ENCODE results near the gene HMGXB3. TPM values are rescaled to one million over a fixed set of nuclear protein-coding genes. Genes with fewer than 3 reads are reported as not detected.
A peak's percentile ranks its signal among the peaks of the same experiment; 100 is the strongest.

Gene HMGXB3, protein sequence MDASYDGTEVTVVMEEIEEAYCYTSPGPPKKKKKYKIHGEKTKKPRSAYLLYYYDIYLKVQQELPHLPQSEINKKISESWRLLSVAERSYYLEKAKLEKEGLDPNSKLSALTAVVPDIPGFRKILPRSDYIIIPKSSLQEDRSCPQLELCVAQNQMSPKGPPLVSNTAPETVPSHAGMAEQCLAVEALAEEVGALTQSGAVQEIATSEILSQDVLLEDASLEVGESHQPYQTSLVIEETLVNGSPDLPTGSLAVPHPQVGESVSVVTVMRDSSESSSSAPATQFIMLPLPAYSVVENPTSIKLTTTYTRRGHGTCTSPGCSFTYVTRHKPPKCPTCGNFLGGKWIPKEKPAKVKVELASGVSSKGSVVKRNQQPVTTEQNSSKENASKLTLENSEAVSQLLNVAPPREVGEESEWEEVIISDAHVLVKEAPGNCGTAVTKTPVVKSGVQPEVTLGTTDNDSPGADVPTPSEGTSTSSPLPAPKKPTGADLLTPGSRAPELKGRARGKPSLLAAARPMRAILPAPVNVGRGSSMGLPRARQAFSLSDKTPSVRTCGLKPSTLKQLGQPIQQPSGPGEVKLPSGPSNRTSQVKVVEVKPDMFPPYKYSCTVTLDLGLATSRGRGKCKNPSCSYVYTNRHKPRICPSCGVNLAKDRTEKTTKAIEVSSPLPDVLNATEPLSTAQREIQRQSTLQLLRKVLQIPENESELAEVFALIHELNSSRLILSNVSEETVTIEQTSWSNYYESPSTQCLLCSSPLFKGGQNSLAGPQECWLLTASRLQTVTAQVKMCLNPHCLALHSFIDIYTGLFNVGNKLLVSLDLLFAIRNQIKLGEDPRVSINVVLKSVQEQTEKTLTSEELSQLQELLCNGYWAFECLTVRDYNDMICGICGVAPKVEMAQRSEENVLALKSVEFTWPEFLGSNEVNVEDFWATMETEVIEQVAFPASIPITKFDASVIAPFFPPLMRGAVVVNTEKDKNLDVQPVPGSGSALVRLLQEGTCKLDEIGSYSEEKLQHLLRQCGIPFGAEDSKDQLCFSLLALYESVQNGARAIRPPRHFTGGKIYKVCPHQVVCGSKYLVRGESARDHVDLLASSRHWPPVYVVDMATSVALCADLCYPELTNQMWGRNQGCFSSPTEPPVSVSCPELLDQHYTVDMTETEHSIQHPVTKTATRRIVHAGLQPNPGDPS (N-terminal part only)
- total RNA-seq (2021; ENCODE audit: unreplicated experiment) (56.2 TPM), Bru-seq, nascent RNA (percentile 93 among the genes with signal in this experiment), BruChase-seq, experiment 1, labeled RNA remaining after a 2-hour chase (percentile 87 among the genes with signal in this experiment), BruChase-seq, experiment 2, labeled RNA remaining after a 6-hour chase (percentile 81 among the genes with signal in this experiment)
- polyA plus RNA-seq (2012; ENCODE audit: insufficient read length), result 33.8 TPM
- long read RNA-seq, full-length matches to known transcripts, result 41 of 129 reads
- long read RNA-seq, partial matches to known transcripts, result 75 of 129 reads
- long read RNA-seq, other reads (novel, unspliced or antisense), result 13 of 129 reads

GRCh38 chr5:150000256-150000989 lies at the start of gene HMGXB3, which contains the start of gene TIGD6:
HMGXB3 (plus strand) TSS chr5:150000739; CDS start chr5:150004853, 4,114 bp downstream.
TIGD6 (minus strand) TSS chr5:150000654; CDS start chr5:149996348, 4,306 bp downstream.
- intact Hi-C loops (cut with micrococcal nuclease; ENCODE audit: unreplicated experiment) (no loop called here), in situ Hi-C loops (cut with HindIII; ENCODE audit: low pct_unique_long_range_greater_than_20kb, low sequenced_read_pairs) (no loop called here)
- peak within 1 kb of the TSS; percentile 97 for H3K27ac ChIP-seq (ENCODE audit: low read length)
- H3K36me3 ChIP-seq (ENCODE audit: control insufficient read depth, insufficient read depth, low read length), result peaks cover 2% of the 10 kb centered on the region; the same call in 1 of the 2 replicates
- H3K4me3 ChIP-seq (ENCODE audit: low read depth in 2 of 2, low read length in 2 of 2), result peak within 1 kb of the TSS; percentile 92 to 100
- DNase-seq (ENCODE audit: low read depth, low spot score), result peak; percentile 69
- H3K4me1 ChIP-seq (ENCODE audit: control insufficient read depth, insufficient read depth, low read length), result peaks cover 17% of the 10 kb centered on the region
- no peaks in the 10 kb centered on the region for H3K9me3 ChIP-seq (ENCODE audit: control insufficient read depth, insufficient read depth, low read depth, low read length)
- ATAC-seq, result peak; percentile 97
- H3K27me3 ChIP-seq (ENCODE audit: control insufficient read depth, insufficient read depth, low read length), result no peaks in the 10 kb centered on the region
- POLR2A ChIA-PET, result no interaction called here
- TF ChIP-seq TCF7L2 (IDR thresholded peaks at IDR 0.05; ENCODE audit: low read depth, low read length), result peak; percentile 64; the same call in 1 of the 2 replicates
- peak; percentile 87; the same call in 1 of the 2 replicates for TF ChIP-seq SIN3A (IDR thresholded peaks at IDR 0.05; ENCODE audit: borderline replicate concordance, insufficient read depth, low read depth, low read length)
- peak; percentile 95 for TF ChIP-seq POLR2AphosphoS5 (IDR thresholded peaks at IDR 0.05; ENCODE audit: low read depth, low read length)
- TF ChIP-seq CTCF (IDR thresholded peaks at IDR 0.05), result no peak
- peak in 1 of 2 experiments; percentile 62; a peak in 1 of 4 replicates for TF ChIP-seq REST (IDR thresholded peaks at IDR 0.05; ENCODE audit: insufficient read depth in 1 of 2, low read depth in 2 of 2, low read length in 1 of 2)
- CTCF ChIA-PET, result no interaction called here
- no TSS peak for BruUV-seq (replicated peaks)
